K562 (cell line): ENCODE results near the gene ADARB2. TPM values are rescaled to one million over a fixed set of nuclear protein-coding genes. Genes with fewer than 3 reads are reported as not detected.

ENCODE experiments used
- ATAC-seq: fragments of 200-7000 bp; cut with Tn5 transposase; 3 replicates; pipeline ENCODE4 v1.9.1; 2020; ENCODE audit warnings: moderate library complexity
- BruUV-seq: library from RNA; stranded (reverse); fragments of 400-500 nt; replicated peaks from 2 replicates; lab custom pipeline; 2021; lab: Mats Ljungman, UMichigan
- CTCF ChIA-PET: fragments of 300-600 bp; formaldehyde crosslinking; extraction: SDS; loops from one replicate; lab custom pipeline; 2021; ENCODE audit warnings: low intra/inter-chr PET ratio; lab: Yijun Ruan, JAX
- POLR2A ChIA-PET: fragments of 300-600, 350-650 bp; sonication (Branson Sonifier 250); formaldehyde crosslinking; extraction: SDS; loops from one replicate; lab custom pipeline; 2021; ENCODE audit warnings: antibody characterized with exemption, inconsistent platforms; lab: Yijun Ruan, JAX
- DNase-seq, 4 experiments: peaks; one replicate each; pipeline versions ENCODE4 v3.0.0 to v3.0.0-alpha.2; 2011 to 2018; ENCODE audit warnings: low spot score in 3 of 4, mixed read lengths in 3 of 4; ENCODE audit errors: extremely low read depth in 1 of 4
- FAIRE-seq: peaks from 2 replicates; lab custom pipeline; 2011; peaks lifted over from hg19 to GRCh38; lab: Jason Lieb, UNC
- H2AFZ ChIP-seq: 2 replicates; pipeline ENCODE4 v1.6.0; 2011; ENCODE audit warnings: low read depth, low read length, control low read depth, inconsistent platforms
- H3K27ac ChIP-seq: fragments of 200-600 bp; 3 replicates; pipeline ENCODE4 v1.8.0; 2011; ENCODE audit warnings: low read depth, mild to moderate bottlenecking, control low read depth, inconsistent platforms, low read length, moderate library complexity, mixed read lengths; ENCODE audit errors: extremely low read depth
- H3K27me3 ChIP-seq, 2 experiments: fragments of 300-600 bp in 1 of 2; 2 replicates in 1 of 2; 3 replicates in 1 of 2; pipeline versions ENCODE4 v1.6.0 to v1.8.0; 2011; ENCODE audit warnings: inconsistent platforms in 2 of 2, low read length in 2 of 2, mild to moderate bottlenecking in 1 of 2, mixed read lengths in 1 of 2, moderate library complexity in 1 of 2; ENCODE audit not compliant: control insufficient read depth in 2 of 2, insufficient read depth in 2 of 2
- H3K36me3 ChIP-seq: fragments of 300-600 bp; 3 replicates; pipeline ENCODE4 v1.8.0; 2011; ENCODE audit warnings: mild to moderate bottlenecking, low read length, inconsistent platforms; ENCODE audit not compliant: control insufficient read depth, insufficient read depth
- H3K4me1 ChIP-seq, 2 experiments: fragments of 200-600 bp in 1 of 2; replicated peaks in 1 of 2; 2 replicates in 1 of 2; 3 replicates in 1 of 2; pipeline versions ENCODE4 v1.5.1 to v1.8.0; 2011; ENCODE audit warnings: inconsistent platforms in 2 of 2, low read length in 2 of 2, mild to moderate bottlenecking in 1 of 2, mixed read lengths in 1 of 2, moderate library complexity in 1 of 2; ENCODE audit not compliant: control insufficient read depth in 2 of 2, insufficient read depth in 2 of 2
- H3K4me2 ChIP-seq: 2 replicates; pipeline ENCODE4 v1.6.1; 2011; ENCODE audit warnings: low read length, control low read depth, inconsistent platforms, mixed read lengths; ENCODE audit not compliant: insufficient read depth
- H3K4me3 ChIP-seq: fragments of 200-600 bp; sonication (generic), shearing (Covaris generic); 2 replicates; pipeline ENCODE4 v1.5.1; 2016; ENCODE audit warnings: control low read depth, inconsistent platforms
- H3K79me2 ChIP-seq: fragments of 200-600 bp; 3 replicates; pipeline ENCODE4 v1.8.0; 2011; ENCODE audit warnings: low read length, inconsistent platforms; ENCODE audit not compliant: control insufficient read depth, insufficient read depth
- H3K9ac ChIP-seq, 2 experiments: 2 replicates each; pipeline versions ENCODE4 v1.6.0 to v1.6.1; 2011; ENCODE audit warnings: low read depth in 2 of 2, low read length in 2 of 2, control low read depth in 1 of 2, inconsistent platforms in 1 of 2, mild to moderate bottlenecking in 1 of 2, mixed read lengths in 1 of 2; ENCODE audit not compliant: insufficient read depth in 1 of 2
- H3K9me1 ChIP-seq: one replicate; pipeline ENCODE4 v1.6.0; 2011; ENCODE audit warnings: inconsistent platforms, mild to moderate bottlenecking, low read length, moderate library complexity; ENCODE audit not compliant: control insufficient read depth, insufficient read depth
- H3K9me3 ChIP-seq: replicated peaks from 2 replicates; pipeline ENCODE4 v1.5.1; 2011; ENCODE audit warnings: low read depth, low read length, inconsistent platforms; ENCODE audit not compliant: control insufficient read depth, insufficient read depth
- H4K20me1 ChIP-seq: replicated peaks from 2 replicates; pipeline ENCODE4 v1.6.1; 2011; ENCODE audit warnings: low read length, inconsistent platforms, mixed read lengths; ENCODE audit not compliant: control insufficient read depth, insufficient read depth
- MCM3 ChIP-seq: fragments of 450-650 bp; IDR thresholded peaks from 2 replicates; pipeline ENCODE4 v1.6.1; 2016
- NR1H2 ChIP-seq: sonication (generic); formaldehyde crosslinking; IDR thresholded peaks from 2 replicates; pipeline ENCODE4 v1.4.0; 2020; ENCODE audit warnings: mild to moderate bottlenecking, missing genetic modification reagents
- PREB ChIP-seq: sonication (generic); formaldehyde crosslinking; IDR thresholded peaks from 2 replicates; pipeline ENCODE4 v1.8.1; 2023; ENCODE audit warnings: mild to moderate bottlenecking, missing genetic modification reagents
- ZHX1 ChIP-seq: fragments of 150-350 bp; conservative IDR thresholded peaks from 2 replicates; pipeline ENCODE4 v1.6.1; 2014; ENCODE audit warnings: low read length
- ZNF644 ChIP-seq: fragments of 200-800 bp; sonication (Bioruptor generic); IDR thresholded peaks from 2 replicates; pipeline ENCODE4 v1.6.1; 2016; ENCODE audit warnings: low read depth, missing genetic modification characterization, missing compliant biosample characterization
- WGBS: fragments of 100-300 bp; shearing (Covaris generic); methylation state at CpG from one replicate; pipeline ENCODE4 v1.1.6; 2016; ENCODE audit warnings: low coverage, mixed read lengths; ENCODE audit not compliant: insufficient coverage; ENCODE audit errors: missing lambda C conversion rate; 5-methylcytosine and 5-hydroxymethylcytosine counted together
- in situ Hi-C: fragments of 300-500 bp; cut with MboI; formaldehyde crosslinking; loops from 4 replicates; pipeline ENCODE4 v1.15.0; 2018; ENCODE audit warnings: inconsistent platforms, mixed read lengths
- intact Hi-C: fragments of 100-400 bp; cut with micrococcal nuclease; formaldehyde crosslinking; loops from 2 replicates; pipeline ENCODE4 v1.14.2; 2022
- polyA plus RNA-seq, 8 experiments: library from polyadenylated mRNA; depleted of rRNA in 4 of 8; stranded (reverse) in 5 of 8; unstranded in 3 of 8; fragments of >200 nt; fragmentation: Nextera tagmentation in 2 of 8; fragmentation: Illumina TruSeq in 1 of 8; extraction: Ambion mirVana in 2 of 8; extraction: Trizol in 1 of 8; gene quantifications; 2 replicates each; pipeline versions ENCODE4 v1.2.1 to v1.2.3, GENCODE V29; 2011 to 2014; ENCODE audit warnings: inconsistent platforms in 1 of 8, missing spikeins in 1 of 8
- total RNA-seq, 7 experiments: library from RNA; depleted of rRNA in 6 of 7; stranded (reverse); fragments of >200 nt in 6 of 7; fragmentation: Illumina TruSeq in 2 of 7; extraction: Trizol in 2 of 7; gene quantifications; 2 replicates each; pipeline versions ENCODE4 v1.2.1 to v1.2.3, GENCODE V29; 2011 to 2021; ENCODE audit warnings: low replicate concordance in 1 of 7

ADARB2 gene
- total and polyA plus RNA-seq, 9 of the 15 experiments (the other 6 are each of a cell fraction or from before 2014, with no cell fraction given), result not detected

DNA sequence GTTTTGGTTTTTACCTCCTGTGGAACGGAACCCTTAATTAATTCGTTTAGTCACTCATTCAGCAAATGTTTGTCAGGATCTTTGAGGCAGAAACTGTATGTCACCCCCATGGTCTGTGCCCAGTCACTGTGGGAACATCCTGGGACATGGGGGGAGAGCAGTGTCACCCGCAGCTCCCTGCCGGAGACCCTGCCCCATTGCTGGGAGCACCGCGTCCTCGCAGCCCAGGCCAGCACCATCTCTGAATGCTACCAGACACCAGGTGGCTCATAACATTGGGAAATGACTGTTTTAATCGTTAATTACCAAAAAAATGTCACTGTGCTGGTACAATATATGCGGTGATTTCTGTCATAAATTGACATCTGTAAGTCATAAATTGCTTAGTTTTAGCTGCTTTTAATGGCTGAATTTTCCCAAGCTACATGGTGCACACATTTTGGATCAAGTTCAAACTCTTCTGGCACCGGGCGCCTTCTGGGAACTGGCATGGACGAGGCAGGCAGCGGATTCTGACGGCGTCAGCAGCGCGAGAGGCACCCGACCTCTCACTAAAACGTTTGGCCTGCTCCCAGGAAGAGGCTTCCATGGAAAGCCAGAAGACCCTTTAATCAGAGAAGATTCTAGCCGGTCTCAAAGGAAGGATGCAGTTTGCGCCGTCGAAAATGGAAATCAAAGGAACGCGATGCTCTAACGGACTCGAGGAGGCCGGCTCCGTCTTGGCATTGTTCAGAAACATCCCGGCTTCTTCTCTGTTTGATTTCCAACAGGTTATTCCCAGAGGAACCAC lies 184.2 kb downstream of the ADARB2 start:
- H3K9me1 ChIP-seq, result no peaks in the 10 kb centered on the region
- ChIA-PET POLR2A (no interaction called here), CTCF (no interaction called here)
- ATAC-seq, result no peak
- no peaks in the 10 kb centered on the region for H3K36me3 ChIP-seq
- H3K4me3 ChIP-seq, result no peak overlapping the region
- no peak overlapping the region for H3K9ac ChIP-seq
- TF ChIP-seq MCM3, result no peak
- no peak for TF ChIP-seq ZHX1
- no peak for TF ChIP-seq ZNF644 (tag)
- TF ChIP-seq PREB, result no peak
- no peak for TF ChIP-seq NR1H2
- H3K4me1 ChIP-seq, result no peaks in the 10 kb centered on the region; a peak in 1 of 5 replicates
- H3K4me2 ChIP-seq, result no peak overlapping the region
- no TSS peak for BruUV-seq
- no peaks in the 10 kb centered on the region for H3K79me2 ChIP-seq
- peaks cover 16 to 58% of the 10 kb centered on the region in 2 experiments; a peak in 3 of 5 replicates for H3K27me3 ChIP-seq
- no peaks in the 10 kb centered on the region for H3K9me3 ChIP-seq
- H2AFZ ChIP-seq, result no peak overlapping the region
- no peak for DNase-seq
- FAIRE-seq, result no peak
- no peak overlapping the region for H3K27ac ChIP-seq
- intact Hi-C loops (no loop called here), in situ Hi-C loops (no loop called here)
- no peaks in the 10 kb centered on the region; the same call in 1 of the 2 replicates for H4K20me1 ChIP-seq
- WGBS, result 0% methylated on average over 30 of the region's 30 CpGs
